Measurements from ENCODE around the gene CPXM1.

The CPXM1 gene

GRCh38 chr20:2768632-2769015, 31.8 kb downstream of the CPXM1 start:
- no peak for DNase-seq (ENCODE audit: low read depth in 1 of 2, low spot score in 1 of 2)

- DNase-seq (ENCODE audit: low read depth in 1 of 2, low spot score in 1 of 2), result no peak
Measured at GRCh38 chr20:2767768-2768631, 32.4 kb downstream of the CPXM1 start.

- no peak for DNase-seq (ENCODE audit: low read depth in 1 of 2, low spot score in 1 of 2)
Measured at GRCh38 chr20:2763186-2763585, 37.2 kb downstream of the CPXM1 start.

- no peak for DNase-seq (ENCODE audit: low read depth in 1 of 2, low spot score in 1 of 2)
Measured at GRCh38 chr20:2762578-2763131, 37.8 kb downstream of the CPXM1 start.

GRCh38 chr20:2761885-2762284, 38.5 kb downstream of the CPXM1 start:
- no peak for DNase-seq (ENCODE audit: low read depth in 1 of 2, low spot score in 1 of 2)

GRCh38 chr20:2760952-2761305, 39.5 kb downstream of the CPXM1 start:
- DNase-seq (ENCODE audit: low read depth in 1 of 2, low spot score in 1 of 2), result no peak

GRCh38 chr20:2760297-2760951, 40.0 kb downstream of the CPXM1 start:
- DNase-seq (ENCODE audit: low read depth in 1 of 2, low spot score in 1 of 2), result no peak

- DNase-seq (ENCODE audit: low read depth in 1 of 2, low spot score in 1 of 2), result no peak
Measured at GRCh38 chr20:2759603-2760296, 40.7 kb downstream of the CPXM1 start.

- no peak for DNase-seq (ENCODE audit: low read depth in 1 of 2, low spot score in 1 of 2)
Measured at GRCh38 chr20:2759143-2759542, 41.3 kb downstream of the CPXM1 start.

GRCh38 chr20:2757969-2758368, 42.5 kb downstream of the CPXM1 start:
- DNase-seq (ENCODE audit: low read depth in 1 of 2, low spot score in 1 of 2), result no peak

GRCh38 chr20:2757001-2757400, 43.4 kb downstream of the CPXM1 start:
- DNase-seq (ENCODE audit: low read depth in 1 of 2, low spot score in 1 of 2), result no peak

GRCh38 chr20:2756056-2756611, 44.3 kb downstream of the CPXM1 start:
- no peak for DNase-seq (ENCODE audit: low read depth in 1 of 2, low spot score in 1 of 2)

- DNase-seq (ENCODE audit: low read depth in 1 of 2, low spot score in 1 of 2), result no peak
Measured at GRCh38 chr20:2755451-2756055, 44.9 kb downstream of the CPXM1 start.

GRCh38 chr20:2754424-2754823, 46.0 kb downstream of the CPXM1 start:
- no peak for DNase-seq (ENCODE audit: low read depth in 1 of 2, low spot score in 1 of 2)

- no peak for DNase-seq (ENCODE audit: low read depth in 1 of 2, low spot score in 1 of 2)
Measured at GRCh38 chr20:2753461-2754040, 46.9 kb downstream of the CPXM1 start.

GRCh38 chr20:2752567-2753460, 47.6 kb downstream of the CPXM1 start:
- DNase-seq (ENCODE audit: low read depth in 1 of 2, low spot score in 1 of 2), result no peak

- no peak for DNase-seq (ENCODE audit: low read depth in 1 of 2, low spot score in 1 of 2)
Measured at GRCh38 chr20:2751878-2752566, 48.4 kb downstream of the CPXM1 start.

GRCh38 chr20:2751347-2751877, 49.0 kb downstream of the CPXM1 start:
- no peak for DNase-seq (ENCODE audit: low read depth in 1 of 2, low spot score in 1 of 2)
